OCI-LY1 (cell line): ENCODE data around the gene ATOX1.

Experiments used
- H2AFZ ChIP-seq: fragments of 200-600 bp; sonication (generic), shearing (Covaris generic); 2 replicates; pipeline ENCODE4 v1.6.0; 2014; ENCODE audit warnings: antibody characterized with exemption, mild to moderate bottlenecking, low read length
- H3F3A ChIP-seq: fragments of 200-600 bp; sonication (generic), shearing (Covaris generic); 2 replicates; pipeline ENCODE4 v1.6.0; 2014; ENCODE audit warnings: mild to moderate bottlenecking, antibody characterized with exemption, low read length, moderate library complexity; ENCODE audit not compliant: insufficient read depth
- H3K27ac ChIP-seq: fragments of 200-600 bp; sonication (generic); 2 replicates; pipeline ENCODE4 v1.5.1; 2014; ENCODE audit warnings: low read length, mixed run types, mild to moderate bottlenecking, low read depth; ENCODE audit not compliant: poor library complexity, severe bottlenecking
- H3K27me3 ChIP-seq: fragments of 200-600 bp; sonication (generic); 2 replicates; pipeline ENCODE4 v1.6.0; 2014; ENCODE audit warnings: antibody characterized with exemption, mild to moderate bottlenecking, low read length, moderate library complexity; ENCODE audit not compliant: insufficient read depth
- H3K36me3 ChIP-seq: fragments of 200-600 bp; sonication (generic); 2 replicates; pipeline ENCODE4 v1.6.1; 2014; ENCODE audit warnings: mild to moderate bottlenecking, antibody characterized with exemption, low read length, moderate library complexity, mixed read lengths; ENCODE audit not compliant: insufficient read depth
- H3K4me1 ChIP-seq: fragments of 200-600 bp; sonication (generic); 2 replicates; pipeline ENCODE4 v1.5.1; 2014; ENCODE audit warnings: mild to moderate bottlenecking, low read length, moderate library complexity; ENCODE audit not compliant: insufficient read depth, severe bottlenecking
- H3K4me2 ChIP-seq: fragments of 200-600 bp; sonication (generic), shearing (Covaris generic); 2 replicates; pipeline ENCODE4 v1.6.1; 2014; ENCODE audit warnings: low read length
- H3K4me3 ChIP-seq: fragments of 200-600 bp; sonication (generic); 2 replicates; pipeline ENCODE4 v1.5.1; 2014; ENCODE audit warnings: low read length, low read depth, mild to moderate bottlenecking, mixed read lengths; ENCODE audit not compliant: poor library complexity, severe bottlenecking
- H3K79me2 ChIP-seq: fragments of 200-600 bp; shearing (Covaris generic); 2 replicates; pipeline ENCODE4 v1.6.1; 2016; ENCODE audit warnings: mixed run types, low read length, mixed read lengths; ENCODE audit not compliant: insufficient read depth
- H3K9ac ChIP-seq: fragments of 200-600 bp; sonication (generic), shearing (Covaris generic); 2 replicates; pipeline ENCODE4 v1.6.1; 2014; ENCODE audit warnings: mild to moderate bottlenecking, low read length, mixed read lengths
- H3K9me2 ChIP-seq: fragments of 200-600 bp; sonication (generic), shearing (Covaris generic); 2 replicates; pipeline ENCODE4 v1.6.1; 2014; ENCODE audit warnings: low read depth, mild to moderate bottlenecking, low read length, mixed read lengths
- H3K9me3 ChIP-seq: fragments of 200-600 bp; shearing (Covaris generic); 2 replicates; pipeline ENCODE4 v1.6.1; 2014; ENCODE audit warnings: low read length, mixed read lengths
- H4K20me1 ChIP-seq: fragments of 200-600 bp; sonication (generic), shearing (Covaris generic); 2 replicates; pipeline ENCODE4 v1.6.0; 2016; ENCODE audit warnings: mild to moderate bottlenecking, low read length; ENCODE audit not compliant: insufficient read depth
- EZH2 ChIP-seq: fragments of 200-600 bp; sonication (generic), shearing (Covaris generic); IDR thresholded peaks from 2 replicates; pipeline ENCODE4 v1.8.0; 2017; ENCODE audit warnings: borderline replicate concordance, mixed run types, mild to moderate bottlenecking, antibody characterized with exemption, low read length, moderate library complexity, mixed read lengths
- TF ChIP-seq, protein P1 (sequence below): fragments of 200-600 bp; sonication (generic), shearing (Covaris generic); IDR thresholded peaks from 2 replicates; pipeline ENCODE4 v1.5.1; 2017; ENCODE audit warnings: mild to moderate bottlenecking, antibody characterized with exemption, low read length, moderate library complexity, mixed read lengths

Gene ATOX1

DNA sequence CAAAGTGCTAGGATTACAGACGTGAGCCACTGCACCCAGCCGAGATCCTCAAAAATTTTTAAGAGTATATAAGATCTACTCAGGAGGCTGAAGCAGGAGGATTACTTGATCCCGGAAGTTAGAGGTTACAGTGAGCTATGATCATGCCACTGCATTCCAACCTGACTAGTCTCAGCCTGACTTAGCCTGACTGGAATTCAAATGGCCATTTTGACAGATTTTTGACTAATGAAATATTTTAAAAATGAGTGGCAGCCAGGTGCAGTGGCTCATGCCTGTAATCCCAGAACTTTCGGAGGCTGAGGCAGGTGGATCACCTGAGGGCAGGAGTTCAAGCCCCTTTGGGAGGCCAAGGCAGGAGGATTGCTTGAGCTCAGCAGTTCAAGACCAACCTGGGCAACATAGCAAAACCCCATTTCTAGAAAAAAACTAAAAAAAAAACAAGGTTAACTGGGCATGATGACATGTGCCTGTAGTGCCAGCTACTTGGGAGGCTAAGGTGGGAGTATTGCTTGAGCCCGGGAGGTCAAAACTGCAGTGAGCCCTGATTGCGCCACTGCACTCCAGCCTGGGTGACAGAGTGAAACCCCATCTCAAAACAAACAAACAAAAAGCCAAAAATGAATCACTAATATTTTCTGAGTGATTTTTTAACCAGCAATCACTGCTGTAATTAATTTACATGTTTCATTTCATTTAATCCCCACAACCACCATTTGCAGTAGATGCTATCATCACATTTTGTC lies 16.6 kb downstream of the ATOX1 start:
- Histone ChIP-seq H3K27ac (no peak overlapping the region), H3K9me2 (no peaks in the 10 kb centered on the region), H3K4me2 (no peak overlapping the region), H3K27me3 (no peaks in the 10 kb centered on the region), H3K79me2 (no peaks in the 10 kb centered on the region), H4K20me1 (no peaks in the 10 kb centered on the region), H3K4me3 (no peak overlapping the region), H3K36me3 (peaks cover 39% of the 10 kb centered on the region; the same call in 1 of the 2 replicates), H3K9me3 (no peaks in the 10 kb centered on the region), H2AFZ (no peak overlapping the region), H3F3A (no peaks in the 10 kb centered on the region; the same call in 1 of the 2 replicates), H3K4me1 (peaks cover 12% of the 10 kb centered on the region), H3K9ac (no peak overlapping the region)
- no peak for TF ChIP-seq EZH2
- TF ChIP-seq, protein P1, sequence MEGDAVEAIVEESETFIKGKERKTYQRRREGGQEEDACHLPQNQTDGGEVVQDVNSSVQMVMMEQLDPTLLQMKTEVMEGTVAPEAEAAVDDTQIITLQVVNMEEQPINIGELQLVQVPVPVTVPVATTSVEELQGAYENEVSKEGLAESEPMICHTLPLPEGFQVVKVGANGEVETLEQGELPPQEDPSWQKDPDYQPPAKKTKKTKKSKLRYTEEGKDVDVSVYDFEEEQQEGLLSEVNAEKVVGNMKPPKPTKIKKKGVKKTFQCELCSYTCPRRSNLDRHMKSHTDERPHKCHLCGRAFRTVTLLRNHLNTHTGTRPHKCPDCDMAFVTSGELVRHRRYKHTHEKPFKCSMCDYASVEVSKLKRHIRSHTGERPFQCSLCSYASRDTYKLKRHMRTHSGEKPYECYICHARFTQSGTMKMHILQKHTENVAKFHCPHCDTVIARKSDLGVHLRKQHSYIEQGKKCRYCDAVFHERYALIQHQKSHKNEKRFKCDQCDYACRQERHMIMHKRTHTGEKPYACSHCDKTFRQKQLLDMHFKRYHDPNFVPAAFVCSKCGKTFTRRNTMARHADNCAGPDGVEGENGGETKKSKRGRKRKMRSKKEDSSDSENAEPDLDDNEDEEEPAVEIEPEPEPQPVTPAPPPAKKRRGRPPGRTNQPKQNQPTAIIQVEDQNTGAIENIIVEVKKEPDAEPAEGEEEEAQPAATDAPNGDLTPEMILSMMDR = no peak

DNA sequence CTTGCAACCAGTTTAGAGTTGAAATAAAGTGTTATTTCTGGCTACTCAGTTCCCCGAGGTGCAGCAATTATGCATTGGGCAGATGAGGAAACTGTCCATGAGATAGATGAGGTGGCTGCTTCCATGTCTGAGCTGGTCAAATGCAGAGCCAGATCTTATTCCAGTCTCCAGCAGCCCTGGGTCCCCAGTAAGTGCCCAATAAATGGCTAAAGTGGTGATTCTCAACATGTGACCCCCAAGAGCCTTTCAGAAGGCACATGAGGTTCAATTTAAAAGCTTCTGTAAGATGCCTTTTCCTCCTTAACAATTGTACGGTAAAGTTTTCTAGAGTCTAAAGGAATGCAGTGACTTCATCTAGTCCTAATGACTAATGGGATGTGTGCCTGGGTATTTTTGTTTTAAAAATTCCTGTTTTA lies 17.5 kb downstream of the ATOX1 start:
- Histone ChIP-seq H3K79me2 (no peaks in the 10 kb centered on the region), H3K4me3 (no peak overlapping the region)
- TF ChIP-seq EZH2 = no peak
- TF ChIP-seq, protein P1 = no peak; the same call in 1 of the 2 replicates

DNA sequence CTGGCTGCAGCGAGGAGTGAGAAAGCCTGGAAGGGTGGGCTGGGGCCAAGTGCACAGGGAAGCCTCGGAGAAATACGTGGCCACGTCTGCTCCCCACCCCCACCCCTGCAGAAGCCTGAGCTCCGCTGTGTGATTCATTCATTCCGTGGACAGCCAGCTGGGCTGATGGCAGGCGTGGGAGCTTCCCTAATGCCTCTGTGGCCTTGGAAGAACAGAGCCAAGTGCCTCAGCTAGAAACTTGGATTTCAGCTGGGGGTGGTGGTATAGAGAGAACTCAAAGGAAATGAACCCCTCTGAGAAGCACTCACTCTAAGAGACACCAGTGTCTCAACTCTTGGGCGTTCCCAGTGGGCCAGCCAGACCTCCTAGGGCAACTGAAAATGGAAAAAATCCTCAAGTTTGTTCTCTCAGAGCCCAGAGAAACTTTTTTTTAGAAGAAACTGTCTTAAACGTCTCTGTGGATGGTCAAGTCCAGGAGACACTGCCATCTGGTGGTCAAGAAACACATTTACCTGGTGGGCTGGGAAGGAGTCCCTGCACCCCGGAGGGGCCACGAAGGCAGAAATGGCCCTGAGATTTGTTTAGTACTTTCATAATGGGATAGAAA lies 18.0 kb downstream of the ATOX1 start:
- Histone ChIP-seq H3K36me3 (peaks cover 29% of the 10 kb centered on the region; the same call in 1 of the 2 replicates), H3F3A (no peaks in the 10 kb centered on the region; the same call in 1 of the 2 replicates), H3K9ac (no peak overlapping the region), H3K79me2 (no peaks in the 10 kb centered on the region), H3K9me2 (no peaks in the 10 kb centered on the region), H3K4me1 (peaks cover 7% of the 10 kb centered on the region), H3K4me2 (no peak overlapping the region), H3K4me3 (no peak overlapping the region), H3K27me3 (no peaks in the 10 kb centered on the region), H2AFZ (no peak overlapping the region), H3K9me3 (no peaks in the 10 kb centered on the region), H4K20me1 (no peaks in the 10 kb centered on the region), H3K27ac (no peak overlapping the region)
- no peak for TF ChIP-seq EZH2
- TF ChIP-seq, protein P1 = peak; percentile 87

More for the DNA sequence above, 17.5 kb downstream of the ATOX1 start:
- Histone ChIP-seq H3K9ac (no peak overlapping the region), H3K4me1 (peaks cover 12% of the 10 kb centered on the region), H4K20me1 (no peaks in the 10 kb centered on the region), H3K9me2 (no peaks in the 10 kb centered on the region), H3K9me3 (no peaks in the 10 kb centered on the region), H3F3A (no peaks in the 10 kb centered on the region; the same call in 1 of the 2 replicates), H3K36me3 (peaks cover 35% of the 10 kb centered on the region; the same call in 1 of the 2 replicates), H2AFZ (no peak overlapping the region), H3K27me3 (no peaks in the 10 kb centered on the region), H3K4me2 (no peak overlapping the region), H3K27ac (no peak overlapping the region)
